Ectodermal cell (in vitro differentiated cells): ENCODE data around the gene GARIN1A.

Experiments
- H3K27ac ChIP-seq: 2 replicates; pipeline ENCODE4 v1.7.0; 2013; ENCODE audit warnings: mild to moderate bottlenecking, low read depth, low read length; ENCODE audit not compliant: insufficient read depth, poor library complexity, severe bottlenecking
- H3K27me3 ChIP-seq: 2 replicates; pipeline ENCODE4 v1.7.0; 2013; ENCODE audit warnings: mild to moderate bottlenecking, low read length; ENCODE audit not compliant: insufficient read depth, control insufficient read depth, poor library complexity, severe bottlenecking
- H3K36me3 ChIP-seq: one replicate; pipeline ENCODE4 v1.7.0; 2013; ENCODE audit warnings: low read length; ENCODE audit not compliant: control insufficient read depth, insufficient read depth
- H3K4me1 ChIP-seq: one replicate; pipeline ENCODE4 v1.7.0; 2013; ENCODE audit warnings: low read length; ENCODE audit not compliant: control insufficient read depth, insufficient read depth
- H3K4me3 ChIP-seq: 2 replicates; pipeline ENCODE4 v1.7.0; 2013; ENCODE audit warnings: low read depth, low read length, control low read depth; ENCODE audit not compliant: insufficient read depth
- H3K9me3 ChIP-seq: 2 replicates; pipeline ENCODE4 v1.7.0; 2013; ENCODE audit warnings: mild to moderate bottlenecking, low read length, moderate library complexity; ENCODE audit not compliant: control insufficient read depth
- WGBS, 2 experiments: methylation state at CpG; one replicate each; pipeline ENCODE4 v1.1.7; 2013; ENCODE audit warnings: missing lambda C conversion rate in 2 of 2; 5-methylcytosine and 5-hydroxymethylcytosine counted together

The GARIN1A gene

GRCh38 chr7:128697302-128697905, 25.3 kb downstream of the GARIN1A start:
- WGBS, 2 experiments: 50 to 59% methylated on average over 37 of the region's 37 CpGs
- H3K9me3 ChIP-seq: no peaks in the 10 kb centered on the region
- no peaks in the 10 kb centered on the region for H3K27me3 ChIP-seq

GRCh38 chr7:128699196-128699712, 27.2 kb downstream of the GARIN1A start:
- Histone ChIP-seq H3K4me1 (no peaks in the 10 kb centered on the region), H3K9me3 (no peaks in the 10 kb centered on the region), H3K4me3 (no peak overlapping the region), H3K27me3 (no peaks in the 10 kb centered on the region), H3K36me3 (no peaks in the 10 kb centered on the region), H3K27ac (no peak overlapping the region)
- WGBS, 2 experiments: 53 to 62% methylated on average over 3 of the region's 3 CpGs

More at GRCh38 chr7:128697302-128697905, 25.3 kb downstream of the GARIN1A start:
- H3K27ac ChIP-seq: no peak overlapping the region
- H3K4me1 ChIP-seq: no peaks in the 10 kb centered on the region
- peak overlapping the region; percentile 31 for H3K4me3 ChIP-seq
- H3K36me3 ChIP-seq: no peaks in the 10 kb centered on the region

- Histone ChIP-seq H3K9me3 (no peaks in the 10 kb centered on the region), H3K27me3 (no peaks in the 10 kb centered on the region)
Measured at GRCh38 chr7:128699895-128700294, 27.8 kb downstream of the GARIN1A start.

GRCh38 chr7:128701062-128701785, 29.1 kb downstream of the GARIN1A start:
- H3K4me1 ChIP-seq: peaks cover 6% of the 10 kb centered on the region
- no peak overlapping the region for H3K27ac ChIP-seq
- H3K9me3 ChIP-seq: no peaks in the 10 kb centered on the region
- H3K36me3 ChIP-seq: no peaks in the 10 kb centered on the region
- H3K27me3 ChIP-seq: no peaks in the 10 kb centered on the region
- WGBS, 2 experiments: 88 to 92% methylated on average over 6 of the region's 6 CpGs
- no peak overlapping the region for H3K4me3 ChIP-seq

More at GRCh38 chr7:128699895-128700294, 27.8 kb downstream of the GARIN1A start:
- no peaks in the 10 kb centered on the region for H3K36me3 ChIP-seq
- 100% methylated on average over 1 of the region's 1 CpG for WGBS, 2 experiments
- no peak overlapping the region for H3K4me3 ChIP-seq
- peaks cover 5% of the 10 kb centered on the region for H3K4me1 ChIP-seq
- H3K27ac ChIP-seq: no peak overlapping the region

- H3K36me3 ChIP-seq: no peaks in the 10 kb centered on the region
- H3K9me3 ChIP-seq: no peaks in the 10 kb centered on the region
- whole genome bisulfite sequencing, 2 experiments: 82 to 88% methylated on average over 7 of the region's 7 CpGs
- peaks cover 9% of the 10 kb centered on the region for H3K4me1 ChIP-seq
- no peaks in the 10 kb centered on the region for H3K27me3 ChIP-seq
- no peak overlapping the region for H3K27ac ChIP-seq
- H3K4me3 ChIP-seq: no peak overlapping the region
Measured at GRCh38 chr7:128703609-128704241, 31.6 kb downstream of the GARIN1A start.

- WGBS, 2 experiments: 89 to 91% methylated on average over 3 of the region's 3 CpGs
- H3K36me3 ChIP-seq: no peaks in the 10 kb centered on the region
- peaks cover 14% of the 10 kb centered on the region for H3K4me1 ChIP-seq
- H3K27ac ChIP-seq: no peak overlapping the region
- no peak overlapping the region for H3K4me3 ChIP-seq
- no peaks in the 10 kb centered on the region for H3K27me3 ChIP-seq
- H3K9me3 ChIP-seq: no peaks in the 10 kb centered on the region
Measured at GRCh38 chr7:128705891-128706333, 33.8 kb downstream of the GARIN1A start.

GRCh38 chr7:128707752-128708151, 35.7 kb downstream of the GARIN1A start:
- Histone ChIP-seq H3K9me3 (no peaks in the 10 kb centered on the region), H3K4me3 (no peak overlapping the region), H3K36me3 (no peaks in the 10 kb centered on the region), H3K4me1 (peaks cover 14% of the 10 kb centered on the region), H3K27ac (no peak overlapping the region), H3K27me3 (no peaks in the 10 kb centered on the region)
- WGBS, 2 experiments: 61 to 67% methylated on average over 1 of the region's 1 CpG

GRCh38 chr7:128708235-128708634, 36.1 kb downstream of the GARIN1A start:
- Histone ChIP-seq H3K4me3 (no peak overlapping the region), H3K27me3 (no peaks in the 10 kb centered on the region), H3K4me1 (peaks cover 14% of the 10 kb centered on the region), H3K9me3 (no peaks in the 10 kb centered on the region), H3K27ac (peak overlapping the region; percentile 80), H3K36me3 (no peaks in the 10 kb centered on the region)
- 15 to 21% methylated on average over 3 of the region's 3 CpGs for WGBS, 2 experiments

- peaks cover 14% of the 10 kb centered on the region for H3K4me1 ChIP-seq
- no peaks in the 10 kb centered on the region for H3K27me3 ChIP-seq
- no peak overlapping the region for H3K4me3 ChIP-seq
- 51 to 67% methylated on average over 3 of the region's 3 CpGs for WGBS, 2 experiments
- no peaks in the 10 kb centered on the region for H3K9me3 ChIP-seq
- no peaks in the 10 kb centered on the region for H3K36me3 ChIP-seq
- H3K27ac ChIP-seq: peak overlapping the region; percentile 80
Measured at GRCh38 chr7:128708824-128709223, 36.7 kb downstream of the GARIN1A start.

GRCh38 chr7:128710481-128710880, 38.4 kb downstream of the GARIN1A start:
- Histone ChIP-seq H3K9me3 (no peaks in the 10 kb centered on the region), H3K4me1 (peaks cover 8% of the 10 kb centered on the region), H3K27me3 (no peaks in the 10 kb centered on the region), H3K4me3 (no peak overlapping the region), H3K36me3 (no peaks in the 10 kb centered on the region), H3K27ac (no peak overlapping the region)
- WGBS, 2 experiments: 96 to 97% methylated on average over 6 of the region's 6 CpGs
